GM23338 (cell line): Measurements from ENCODE around the gene ABCC3. TPM values are rescaled to one million over a fixed set of nuclear protein-coding genes. Genes with fewer than 3 reads are reported as not detected.

ENCODE experiments used
- CREB1 ChIP-seq: fragments of 250-450 bp; sonication (Bioruptor Pico); IDR thresholded peaks from 2 replicates; pipeline ENCODE4 v1.5.0; 2020; ENCODE audit warnings: low read depth, mild to moderate bottlenecking, moderate library complexity
- CTCF ChIP-seq, 2 experiments: fragments of 200-600 bp in 1 of 2; sonication (generic) in 1 of 2; conservative IDR thresholded peaks; 2 replicates each; pipeline versions ENCODE4 v1.5.1 to v1.6.1; 2016 to 2017; ENCODE audit warnings: antibody characterized with exemption in 2 of 2, low read depth in 2 of 2, mild to moderate bottlenecking in 2 of 2, moderate library complexity in 1 of 2
- EZH2 ChIP-seq: fragments of 200-600 bp; sonication (generic); IDR thresholded peaks from one replicate; pipeline ENCODE4 v1.8.0; 2017; ENCODE audit warnings: antibody characterized with exemption, mild to moderate bottlenecking, low read depth; ENCODE audit not compliant: unreplicated experiment
- EZH2phosphoT487 ChIP-seq: fragments of 200-600 bp; sonication (generic); IDR thresholded peaks from one replicate; pipeline ENCODE4 v1.8.1; 2018; ENCODE audit warnings: antibody characterized with exemption; ENCODE audit not compliant: unreplicated experiment
- JUNB ChIP-seq: IDR thresholded peaks from one replicate; pipeline ENCODE4 v1.6.1; 2016; ENCODE audit warnings: antibody characterized with exemption; ENCODE audit not compliant: unreplicated experiment
- NANOG ChIP-seq: IDR thresholded peaks from 2 replicates; pipeline ENCODE4 v1.6.1; 2016; ENCODE audit warnings: antibody characterized with exemption, borderline replicate concordance
- POLR2AphosphoS5 ChIP-seq: IDR thresholded peaks from 2 replicates; pipeline ENCODE4 v1.6.1; 2016; ENCODE audit warnings: antibody characterized with exemption, low read depth
- REST ChIP-seq: IDR thresholded peaks from one replicate; pipeline ENCODE4 v1.6.1; 2018; ENCODE audit warnings: antibody characterized with exemption; ENCODE audit not compliant: unreplicated experiment
- STAT1 ChIP-seq: IDR thresholded peaks from one replicate; pipeline ENCODE4 v1.6.1; 2016; ENCODE audit warnings: antibody characterized with exemption; ENCODE audit not compliant: unreplicated experiment
- ZNF114 ChIP-seq: fragments of 250-450 bp; sonication (Bioruptor Pico); IDR thresholded peaks from 2 replicates; pipeline ENCODE4 v1.5.0; 2020; ENCODE audit warnings: mild to moderate bottlenecking, moderate library complexity
- ZNF331 ChIP-seq: fragments of 250-450 bp; sonication (Bioruptor Pico); IDR thresholded peaks from 2 replicates; pipeline ENCODE4 v1.5.0; 2020; ENCODE audit warnings: low read depth, mild to moderate bottlenecking, moderate library complexity
- ZNF462 ChIP-seq: fragments of 250-450 bp; sonication (Bioruptor Pico); IDR thresholded peaks from 2 replicates; pipeline ENCODE4 v1.5.0; 2020; ENCODE audit warnings: mild to moderate bottlenecking, moderate library complexity
- polyA plus RNA-seq: library from polyadenylated mRNA; unstranded; fragments of >200 nt; fragmentation: Nextera tagmentation; extraction: Ambion mirVana; gene quantifications from 2 replicates; pipeline ENCODE4 v1.2.1, GENCODE V29; 2016
- total RNA-seq: library from RNA; depleted of rRNA; stranded (reverse); fragments of >200 nt; shearing (Covaris generic); gene quantifications from 2 replicates; pipeline ENCODE4 v1.2.3, GENCODE V29; 2014

The ABCC3 gene
- total and polyA plus RNA-seq, 2 experiments from 2014 or later = not detected

- TF ChIP-seq ZNF462 (CRISPR knock-in tag) (no peak), STAT1 (no peak), REST (no peak), CREB1 (no peak), CTCF (conservative IDR thresholded peaks at IDR 0.05; ENCODE audit: low read depth in 2 of 2) (no peak), EZH2 (no peak), POLR2AphosphoS5 (no peak), ZNF114 (no peak), NANOG (no peak), JUNB (no peak), ZNF331 (CRISPR knock-in tag) (no peak), EZH2phosphoT487 (no peak)
These were observed 43.5 kb upstream of the ABCC3 start (continued) for GRCh38 chr17:50590946-50591737.
